ENCODE data around the gene NDUFB11. TPM values are rescaled to one million over a fixed set of nuclear protein-coding genes. Genes with fewer than 3 reads are reported as not detected.

NDUFB11 gene
- total RNA-seq, 1 donor from 2014 or later = 60.8 TPM

DNA sequence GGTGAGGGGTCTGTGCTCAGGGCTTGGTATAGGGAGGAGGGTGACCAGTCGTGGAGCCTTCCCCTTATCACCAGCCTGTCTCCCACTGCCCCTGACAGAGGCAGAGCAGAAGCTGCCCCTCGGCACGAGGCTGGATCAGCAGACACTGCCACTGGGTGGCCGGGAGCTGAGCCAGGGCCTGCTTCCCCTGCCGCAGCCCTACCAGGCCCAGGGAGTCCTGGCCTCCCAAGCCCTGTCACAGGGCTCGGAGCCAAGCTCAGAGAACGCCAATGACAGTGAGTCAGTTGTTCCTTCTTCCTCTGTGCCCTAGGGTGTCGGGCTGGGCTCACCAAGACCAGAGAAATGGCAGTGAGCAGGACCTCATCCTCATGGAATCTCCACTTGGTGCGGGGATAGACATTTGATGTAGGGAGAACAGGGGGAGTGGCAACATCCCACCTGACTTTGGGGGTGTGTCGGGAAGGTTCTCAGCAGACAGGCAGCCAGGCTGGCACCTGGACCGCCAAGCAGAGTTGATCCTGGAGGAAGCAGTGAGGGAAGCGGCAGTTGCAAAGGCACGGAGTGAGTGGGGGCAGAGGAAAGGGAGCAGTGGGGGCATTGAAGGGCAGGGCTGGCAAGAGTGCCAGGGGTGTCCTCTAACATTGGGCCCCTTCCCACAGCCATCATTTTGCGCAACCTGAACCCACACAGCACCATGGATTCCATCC, 34.9 kb upstream of the NDUFB11 start:
- H3K36me3 Mint-ChIP-seq (ENCODE audit: low read depth) = peaks cover 10% of the 10 kb centered on the region
- no peak overlapping the region for H3K27ac Mint-ChIP-seq (ENCODE audit: unreplicated experiment)
- H3K9me3 Mint-ChIP-seq (ENCODE audit: low read depth) = no peaks in the 10 kb centered on the region
- H3K27me3 Mint-ChIP-seq (ENCODE audit: low read depth) = no peaks in the 10 kb centered on the region
- no peak overlapping the region for H3K4me3 Mint-ChIP-seq (ENCODE audit: unreplicated experiment)
- peak; percentile 78 for DNase-seq (ENCODE audit: low spot score)
- peaks cover 3% of the 10 kb centered on the region for H3K4me1 Mint-ChIP-seq (ENCODE audit: low read depth)
- TF ChIP-seq, protein P1, sequence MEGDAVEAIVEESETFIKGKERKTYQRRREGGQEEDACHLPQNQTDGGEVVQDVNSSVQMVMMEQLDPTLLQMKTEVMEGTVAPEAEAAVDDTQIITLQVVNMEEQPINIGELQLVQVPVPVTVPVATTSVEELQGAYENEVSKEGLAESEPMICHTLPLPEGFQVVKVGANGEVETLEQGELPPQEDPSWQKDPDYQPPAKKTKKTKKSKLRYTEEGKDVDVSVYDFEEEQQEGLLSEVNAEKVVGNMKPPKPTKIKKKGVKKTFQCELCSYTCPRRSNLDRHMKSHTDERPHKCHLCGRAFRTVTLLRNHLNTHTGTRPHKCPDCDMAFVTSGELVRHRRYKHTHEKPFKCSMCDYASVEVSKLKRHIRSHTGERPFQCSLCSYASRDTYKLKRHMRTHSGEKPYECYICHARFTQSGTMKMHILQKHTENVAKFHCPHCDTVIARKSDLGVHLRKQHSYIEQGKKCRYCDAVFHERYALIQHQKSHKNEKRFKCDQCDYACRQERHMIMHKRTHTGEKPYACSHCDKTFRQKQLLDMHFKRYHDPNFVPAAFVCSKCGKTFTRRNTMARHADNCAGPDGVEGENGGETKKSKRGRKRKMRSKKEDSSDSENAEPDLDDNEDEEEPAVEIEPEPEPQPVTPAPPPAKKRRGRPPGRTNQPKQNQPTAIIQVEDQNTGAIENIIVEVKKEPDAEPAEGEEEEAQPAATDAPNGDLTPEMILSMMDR (IDR thresholded peaks at IDR 0.05) = no peak

DNA sequence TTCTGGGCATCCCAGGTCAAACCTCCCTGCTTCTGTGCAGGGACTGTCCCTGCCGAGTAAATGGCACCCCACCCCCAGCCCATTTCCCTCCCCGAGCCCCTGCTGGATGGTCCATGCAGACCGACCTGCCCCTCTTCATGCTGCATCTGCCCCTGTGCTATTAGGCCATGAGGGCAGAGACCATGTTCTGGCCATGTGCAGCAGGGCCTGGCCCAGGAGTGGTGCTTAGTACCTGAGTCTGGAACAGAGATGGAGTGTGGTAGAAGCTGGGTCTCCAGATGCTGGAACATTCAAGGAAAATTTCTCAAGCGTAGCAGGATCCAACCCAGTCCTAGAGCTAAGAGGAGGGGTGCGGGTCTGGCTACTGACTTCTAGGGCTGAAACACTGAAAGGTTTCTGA, 33.8 kb upstream of the NDUFB11 start:
- no peaks in the 10 kb centered on the region for H3K27me3 Mint-ChIP-seq (ENCODE audit: low read depth)

DNA sequence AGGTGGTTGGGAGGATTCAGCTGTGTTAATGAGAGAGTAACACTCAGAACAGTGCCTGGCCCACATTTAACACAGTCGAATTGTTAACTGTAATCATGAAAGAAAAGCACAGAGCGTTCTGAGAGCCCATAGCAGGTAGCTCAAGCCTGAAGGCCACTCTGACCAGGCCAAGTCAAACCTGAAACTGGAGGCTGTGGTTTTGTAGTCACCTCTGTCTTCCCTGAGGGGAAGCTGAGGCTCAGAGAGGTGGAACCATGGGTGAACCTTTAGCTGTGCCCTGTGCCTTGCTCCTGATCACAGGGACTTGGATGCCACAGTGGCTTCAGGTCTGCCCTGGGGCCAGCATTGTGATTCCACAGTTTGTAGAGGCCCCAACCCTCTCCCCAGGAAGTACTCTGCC, 32.6 kb upstream of the NDUFB11 start:
- TF ChIP-seq, protein P1 (IDR thresholded peaks at IDR 0.05) = no peak
- Mint-ChIP-seq H3K27me3 (ENCODE audit: low read depth) (no peaks in the 10 kb centered on the region), H3K4me1 (ENCODE audit: low read depth) (peaks cover 3% of the 10 kb centered on the region), H3K36me3 (ENCODE audit: low read depth) (peaks cover 12% of the 10 kb centered on the region), H3K9me3 (ENCODE audit: low read depth) (no peaks in the 10 kb centered on the region), H3K27ac (ENCODE audit: unreplicated experiment) (no peak overlapping the region), H3K4me3 (ENCODE audit: unreplicated experiment) (no peak overlapping the region)
- peak; percentile 30 for DNase-seq (ENCODE audit: low spot score)

More for the DNA sequence above, 33.8 kb upstream of the NDUFB11 start:
- H3K27ac Mint-ChIP-seq (ENCODE audit: unreplicated experiment) = no peak overlapping the region
- DNase-seq (ENCODE audit: low spot score) = peak; percentile 44
- peaks cover 3% of the 10 kb centered on the region for H3K4me1 Mint-ChIP-seq (ENCODE audit: low read depth)
- H3K36me3 Mint-ChIP-seq (ENCODE audit: low read depth) = peaks cover 10% of the 10 kb centered on the region
- no peak overlapping the region for H3K4me3 Mint-ChIP-seq (ENCODE audit: unreplicated experiment)
- no peaks in the 10 kb centered on the region for H3K9me3 Mint-ChIP-seq (ENCODE audit: low read depth)
- TF ChIP-seq, protein P1 (IDR thresholded peaks at IDR 0.05) = no peak

GRCh38 chrX:47176101-47176740, 31.7 kb upstream of the NDUFB11 start:
- TF ChIP-seq, protein P1 (IDR thresholded peaks at IDR 0.05) = no peak
- no peaks in the 10 kb centered on the region for H3K9me3 Mint-ChIP-seq (ENCODE audit: low read depth)
- H3K36me3 Mint-ChIP-seq (ENCODE audit: low read depth) = peaks cover 12% of the 10 kb centered on the region
- no peak overlapping the region for H3K27ac Mint-ChIP-seq (ENCODE audit: unreplicated experiment)
- H3K4me3 Mint-ChIP-seq (ENCODE audit: unreplicated experiment) = no peak overlapping the region
- H3K4me1 Mint-ChIP-seq (ENCODE audit: low read depth) = peaks cover 3% of the 10 kb centered on the region
- H3K27me3 Mint-ChIP-seq (ENCODE audit: low read depth) = no peaks in the 10 kb centered on the region
- DNase-seq (ENCODE audit: low spot score) = peak; percentile 53

DNA sequence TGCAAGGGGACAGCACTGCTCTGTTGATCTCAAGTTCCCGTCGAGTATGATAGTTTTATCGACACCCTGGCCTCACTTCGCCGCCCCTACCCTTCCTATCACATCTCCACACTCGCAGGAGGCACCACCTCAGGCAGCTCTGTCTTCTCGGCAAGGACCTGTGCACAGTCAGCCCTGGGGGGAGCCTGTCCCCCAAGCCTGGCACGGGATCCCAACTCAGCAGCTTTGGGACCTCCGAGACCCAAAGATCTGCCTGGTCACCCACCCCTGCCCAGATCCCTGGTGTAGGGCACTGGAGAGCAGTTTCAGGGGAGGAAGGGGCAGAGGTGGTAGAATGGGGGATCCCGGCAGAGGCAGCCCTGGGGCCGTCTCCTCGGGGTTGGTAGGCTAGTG, 31.1 kb upstream of the NDUFB11 start:
- Mint-ChIP-seq H3K27me3 (ENCODE audit: low read depth) (no peaks in the 10 kb centered on the region), H3K36me3 (ENCODE audit: low read depth) (peaks cover 12% of the 10 kb centered on the region), H3K27ac (ENCODE audit: unreplicated experiment) (no peak overlapping the region), H3K9me3 (ENCODE audit: low read depth) (no peaks in the 10 kb centered on the region), H3K4me3 (ENCODE audit: unreplicated experiment) (no peak overlapping the region), H3K4me1 (ENCODE audit: low read depth) (peaks cover 3% of the 10 kb centered on the region)
- TF ChIP-seq, protein P1 (IDR thresholded peaks at IDR 0.05) = no peak
- DNase-seq (ENCODE audit: low spot score) = peak; percentile 68

Data from chondrocyte (in vitro differentiated cells).